Spleen (tissue), 11 donors: Measurements from ENCODE around the gene HMG20B. TPM values are rescaled to one million over a fixed set of nuclear protein-coding genes. Genes with fewer than 3 reads are reported as not detected.

Experiments
- DNase-seq: peaks from one replicate; pipeline ENCODE4 v3.0.0-alpha.2; 2020
- H3K27ac ChIP-seq, 8 donors: fragments of 200-600 bp; sonication (generic) in 7 of 8; 1 replicate in 4 of 8; 2 replicates in 4 of 8; pipeline versions ENCODE4 v1.5.0 to v1.8.0; 2016 to 2021; ENCODE audit warnings: inconsistent platforms in 4 of 8, mild to moderate bottlenecking in 4 of 8, moderate library complexity in 1 of 8
- H3K27me3 ChIP-seq, 7 donors: fragments of 200-600 bp; sonication (generic) in 6 of 7; replicated peaks in 1 of 7; 1 replicate in 4 of 7; 2 replicates in 3 of 7; pipeline versions ENCODE4 v1.5.0 to v1.8.0; 2016 to 2021; ENCODE audit warnings: inconsistent platforms in 3 of 7, mild to moderate bottlenecking in 1 of 7
- H3K36me3 ChIP-seq, 6 donors: fragments of 200-600 bp; sonication (generic) in 5 of 6; 1 replicate in 4 of 6; 2 replicates in 2 of 6; pipeline versions ENCODE4 v1.5.0 to v1.8.0; 2016 to 2021; ENCODE audit warnings: inconsistent platforms in 2 of 6
- H3K4me1 ChIP-seq, 6 donors: fragments of 200-600 bp; sonication (generic) in 5 of 6; 1 replicate in 3 of 6; 2 replicates in 3 of 6; pipeline versions ENCODE4 v1.5.0 to v1.8.0; 2016 to 2021; ENCODE audit warnings: inconsistent platforms in 3 of 6
- H3K4me3 ChIP-seq, 8 donors: fragments of 200-600 bp; sonication (generic) in 7 of 8; 1 replicate in 4 of 8; 2 replicates in 4 of 8; pipeline versions ENCODE4 v1.5.0 to v1.8.0; 2016 to 2021; ENCODE audit warnings: inconsistent platforms in 4 of 8, mild to moderate bottlenecking in 4 of 8, moderate library complexity in 2 of 8
- H3K9me3 ChIP-seq, 8 donors: fragments of 200-600 bp; sonication (generic) in 7 of 8; 1 replicate in 4 of 8; 2 replicates in 4 of 8; pipeline versions ENCODE4 v1.5.0 to v1.8.0; 2016 to 2021; ENCODE audit warnings: inconsistent platforms in 4 of 8
- POLR2A ChIP-seq, 3 donors: fragments of 450-650 bp; IDR thresholded peaks; one replicate each; pipeline ENCODE4 v1.5.1; 2017; ENCODE audit warnings: antibody characterized with exemption in 3 of 3, mild to moderate bottlenecking in 1 of 3
- POLR2AphosphoS5 ChIP-seq, 3 donors: sonication (generic); formaldehyde crosslinking; IDR thresholded peaks; one replicate each; pipeline ENCODE4 v1.5.1; 2017; ENCODE audit warnings: antibody characterized with exemption in 3 of 3
- WGBS, 5 donors: extraction: QIAGEN DNeasy Blood & Tissue Kit in 3 of 5; methylation state at CpG; one replicate each; pipeline versions ENCODE4 v1.1.5 to v1.1.7; 2013 to 2018; 5-methylcytosine and 5-hydroxymethylcytosine counted together
- intact Hi-C: fragments of 100-400 bp; cut with DNase I; formaldehyde crosslinking; loops from one replicate; pipeline ENCODE4 v1.15.0; 2023; ENCODE audit warnings: low total_unique reads
- polyA plus RNA-seq, 3 donors: library from polyadenylated mRNA; stranded (reverse); fragments of 200-250 nt; gene quantifications; one replicate each; pipeline ENCODE4 v1.2.1, GENCODE V29; 2013
- total RNA-seq, 7 donors: library from RNA; depleted of rRNA in 3 of 7; stranded (reverse); fragments of >200 nt in 3 of 7; fragmentation: NEBNext Ultra II Directional in 4 of 7; extraction: Animal tissue kit (Norgen Biotek cat#: 25700) in 4 of 7; gene quantifications; one replicate each; pipeline versions ENCODE4 v1.1.0 to v1.2.1, GENCODE V29; 2016 to 2021
- TF ChIP-seq, protein P1 (sequence below), 11 experiments: fragments of 200-600 bp in 7 of 11; fragments of 450-650 bp in 4 of 11; sonication (generic) in 4 of 11; IDR thresholded peaks in 8 of 11; conservative IDR thresholded peaks in 3 of 11; 1 replicate in 7 of 11; 2 replicates in 4 of 11; pipeline versions ENCODE4 v1.4.0 to v1.8.0; 2016 to 2021; ENCODE audit warnings: antibody characterized with exemption in 11 of 11, inconsistent platforms in 4 of 11, mild to moderate bottlenecking in 1 of 11
- donor health status: healthy with polysubstance abuse.
- donor health status: DM: no; HTN: no; CAD: no; lungs with moderate emphysema.
- donor health status: DM: no; HTN: no; CAD: no.
- donor health status: Bipolar disorder and iron deficiency.
- donor health status: healthy.
- donor health status: DM: no; HTN: no; CAD: no.
- donor health status: DM: yes; HTN: yes; CAD: no.

The HMG20B gene
- total and polyA plus RNA-seq, 10 donors = 49.4 to 82.2 (median 65.8) TPM

DNA sequence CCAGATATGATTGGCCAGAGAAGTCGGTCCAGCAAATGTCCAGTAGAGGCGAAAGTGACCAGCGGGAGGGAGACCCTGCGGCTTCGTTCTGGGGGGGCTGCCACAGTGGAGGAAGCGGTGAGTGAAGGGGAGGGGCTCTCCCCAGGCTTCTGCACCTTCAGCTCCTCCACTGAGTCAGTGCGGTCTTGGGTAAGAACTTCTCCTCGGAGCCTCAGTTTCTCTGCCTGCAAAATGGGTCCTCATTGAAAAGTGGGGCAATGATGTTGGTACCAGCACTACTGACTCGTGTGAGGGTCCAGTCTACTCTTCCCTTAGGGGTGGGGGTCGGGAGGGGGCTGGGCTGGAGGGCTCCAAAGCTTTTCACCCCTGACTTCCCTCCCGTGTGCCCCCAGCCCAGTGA is 16.7 kb downstream of the HMG20B start:
- TF ChIP-seq, protein P1, sequence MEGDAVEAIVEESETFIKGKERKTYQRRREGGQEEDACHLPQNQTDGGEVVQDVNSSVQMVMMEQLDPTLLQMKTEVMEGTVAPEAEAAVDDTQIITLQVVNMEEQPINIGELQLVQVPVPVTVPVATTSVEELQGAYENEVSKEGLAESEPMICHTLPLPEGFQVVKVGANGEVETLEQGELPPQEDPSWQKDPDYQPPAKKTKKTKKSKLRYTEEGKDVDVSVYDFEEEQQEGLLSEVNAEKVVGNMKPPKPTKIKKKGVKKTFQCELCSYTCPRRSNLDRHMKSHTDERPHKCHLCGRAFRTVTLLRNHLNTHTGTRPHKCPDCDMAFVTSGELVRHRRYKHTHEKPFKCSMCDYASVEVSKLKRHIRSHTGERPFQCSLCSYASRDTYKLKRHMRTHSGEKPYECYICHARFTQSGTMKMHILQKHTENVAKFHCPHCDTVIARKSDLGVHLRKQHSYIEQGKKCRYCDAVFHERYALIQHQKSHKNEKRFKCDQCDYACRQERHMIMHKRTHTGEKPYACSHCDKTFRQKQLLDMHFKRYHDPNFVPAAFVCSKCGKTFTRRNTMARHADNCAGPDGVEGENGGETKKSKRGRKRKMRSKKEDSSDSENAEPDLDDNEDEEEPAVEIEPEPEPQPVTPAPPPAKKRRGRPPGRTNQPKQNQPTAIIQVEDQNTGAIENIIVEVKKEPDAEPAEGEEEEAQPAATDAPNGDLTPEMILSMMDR (IDR thresholded peaks at IDR 0.05 in 8 of 11, conservative IDR thresholded peaks at IDR 0.05 in 3 of 11) = no peak
- TF ChIP-seq POLR2A (IDR thresholded peaks at IDR 0.05) (no peak), POLR2AphosphoS5 (IDR thresholded peaks at IDR 0.05) (no peak)
- Histone ChIP-seq H3K4me3 (no peak overlapping the region), H3K27ac (no peak overlapping the region), H3K36me3 (peaks cover 0 to 6% (median 0%) of the 10 kb centered on the region in 6 donors), H3K4me1 (peaks cover 0 to 22% (median 13%) of the 10 kb centered on the region in 6 donors), H3K9me3 (no peaks in the 10 kb centered on the region), H3K27me3 (peaks cover 0 to 24% (median 8%) of the 10 kb centered on the region in 7 donors)
- intact Hi-C loops = no loop called here
- DNase-seq = no peak
- WGBS, 5 donors = 80 to 92% (median 92%) methylated on average over 10 to 11 of the region's 11 CpGs

DNA sequence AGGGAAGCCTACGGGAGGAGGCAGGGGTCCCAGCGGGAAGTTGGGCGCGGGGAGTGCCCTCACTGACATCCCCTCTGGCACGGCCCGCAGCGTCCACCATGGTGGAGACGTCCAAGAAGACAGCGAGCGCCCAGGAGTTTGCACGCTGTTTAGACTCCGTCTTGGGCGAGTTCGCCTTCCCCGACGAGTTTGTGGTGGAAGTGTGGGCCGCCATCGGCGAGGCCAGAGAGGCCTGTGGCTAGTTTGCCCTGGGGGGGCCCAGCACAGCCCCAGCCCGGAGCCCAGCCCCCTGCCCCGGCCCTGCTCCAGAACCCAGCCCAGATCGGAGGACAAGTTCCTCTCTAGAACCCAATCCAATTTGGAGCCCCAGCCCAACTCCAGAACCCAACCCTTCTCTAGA is 17.2 kb downstream of the HMG20B start:
- Histone ChIP-seq H3K4me1 (peaks cover 0 to 21% (median 12%) of the 10 kb centered on the region in 6 donors), H3K9me3 (no peaks in the 10 kb centered on the region), H3K36me3 (peaks cover 0 to 6% (median 0%) of the 10 kb centered on the region in 6 donors), H3K27me3 (peaks cover 0 to 19% (median 8%) of the 10 kb centered on the region in 7 donors), H3K27ac (no peak overlapping the region), H3K4me3 (no peak overlapping the region)
- TF ChIP-seq, protein P1 (IDR thresholded peaks at IDR 0.05 in 8 of 11, conservative IDR thresholded peaks at IDR 0.05 in 3 of 11) = no peak
- TF ChIP-seq POLR2AphosphoS5 (IDR thresholded peaks at IDR 0.05) (no peak), POLR2A (IDR thresholded peaks at IDR 0.05) (no peak)
- intact Hi-C loops = no loop called here
- WGBS, 5 donors = 94 to 96% (median 95%) methylated on average over 15 to 22 of the region's 22 CpGs
- no peak for DNase-seq

DNA sequence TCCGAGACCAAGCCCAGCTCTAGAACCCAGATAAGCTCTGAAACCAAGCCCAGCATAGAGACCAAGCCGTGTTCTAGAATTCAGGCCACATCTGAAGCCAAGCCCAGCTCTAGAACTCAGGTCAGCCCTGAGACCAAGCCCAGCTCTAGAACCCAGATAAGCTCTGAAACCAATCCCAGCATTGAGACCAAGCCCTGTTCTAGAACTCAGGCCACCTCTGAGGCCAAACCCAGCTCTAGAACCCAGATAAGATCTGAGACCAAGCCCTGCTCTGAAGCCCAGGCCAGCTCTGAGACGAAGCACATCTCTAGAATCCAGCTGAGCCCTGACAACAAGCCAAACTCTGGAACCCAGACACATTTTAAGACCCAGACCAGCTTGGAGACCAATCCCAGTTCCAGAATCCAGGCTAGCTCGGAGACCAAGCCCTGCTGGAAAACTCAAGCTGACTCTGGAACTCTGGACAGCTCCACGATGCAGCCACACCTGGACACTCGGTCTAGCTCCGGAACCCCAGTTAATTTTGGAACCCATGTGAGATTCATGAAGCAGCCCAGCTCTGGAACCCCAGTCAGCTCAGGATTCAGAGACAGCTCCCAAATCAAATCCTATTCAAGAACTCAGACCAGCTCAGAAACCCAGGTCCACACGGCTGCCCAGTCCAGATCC is 18.4 kb downstream of the HMG20B start:
- intact Hi-C loops = no loop called here
- Histone ChIP-seq H3K4me3 (no peak overlapping the region), H3K27ac (no peak overlapping the region), H3K4me1 (peaks cover 0 to 9% (median 3%) of the 10 kb centered on the region in 6 donors), H3K9me3 (no peaks in the 10 kb centered on the region), H3K36me3 (peaks cover 0 to 15% (median 0%) of the 10 kb centered on the region in 6 donors), H3K27me3 (peaks cover 0 to 7% (median 0%) of the 10 kb centered on the region in 7 donors)
- TF ChIP-seq POLR2A (IDR thresholded peaks at IDR 0.05) = no peak
- no peak for TF ChIP-seq POLR2AphosphoS5 (IDR thresholded peaks at IDR 0.05)
- TF ChIP-seq, protein P1 (IDR thresholded peaks at IDR 0.05 in 8 of 11, conservative IDR thresholded peaks at IDR 0.05 in 3 of 11) = no peak
- WGBS, 5 donors = 86 to 96% (median 92%) methylated on average over 7 to 8 of the region's 8 CpGs
- no peak for DNase-seq

DNA sequence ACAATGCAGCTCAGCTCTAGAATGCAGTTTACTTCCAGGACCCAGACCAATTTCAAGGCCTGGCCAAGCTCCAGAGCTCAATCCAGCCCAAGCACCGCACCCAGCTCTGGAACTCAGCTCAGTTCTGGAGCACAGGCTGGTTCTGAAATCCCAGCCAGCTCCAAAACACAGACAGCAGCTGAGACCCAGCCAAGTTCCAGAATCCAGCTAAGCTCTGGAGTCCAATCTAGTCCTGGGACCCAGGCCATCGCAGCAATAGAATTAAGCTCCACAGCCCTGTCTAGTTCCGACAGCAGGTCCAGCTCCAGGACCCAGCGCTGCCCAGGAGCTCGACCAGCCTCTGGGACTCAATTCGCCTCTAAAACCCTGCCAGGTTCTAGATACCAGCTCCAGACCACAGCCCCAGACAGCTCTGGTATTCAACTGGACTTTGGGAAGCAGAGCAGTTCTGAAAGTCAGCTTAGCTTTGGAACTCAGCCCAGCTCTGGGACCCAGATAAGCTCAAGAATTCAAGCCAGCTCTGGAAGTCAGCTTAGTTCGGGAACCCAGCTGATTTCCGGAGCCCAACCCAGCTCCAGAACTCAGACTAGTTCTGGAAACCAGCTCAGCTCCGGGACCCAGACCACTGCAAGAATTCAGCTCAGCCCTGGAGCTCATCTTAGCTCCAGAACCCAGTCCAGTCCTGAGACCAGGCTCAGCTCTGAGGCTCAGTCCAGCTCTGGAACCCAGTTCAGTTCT is 19.3 kb downstream of the HMG20B start:
- Histone ChIP-seq H3K9me3 (no peaks in the 10 kb centered on the region), H3K27ac (no peak overlapping the region), H3K36me3 (peaks cover 0 to 16% (median 0%) of the 10 kb centered on the region in 6 donors), H3K4me1 (no peaks in the 10 kb centered on the region), H3K4me3 (no peak overlapping the region), H3K27me3 (no peaks in the 10 kb centered on the region)
- WGBS, 5 donors = 81 to 95% (median 90%) methylated on average over 7 to 9 of the region's 9 CpGs
- intact Hi-C loops = no loop called here
- TF ChIP-seq, protein P1 (IDR thresholded peaks at IDR 0.05 in 8 of 11, conservative IDR thresholded peaks at IDR 0.05 in 3 of 11) = no peak
- TF ChIP-seq POLR2AphosphoS5 (IDR thresholded peaks at IDR 0.05) (no peak), POLR2A (IDR thresholded peaks at IDR 0.05) (no peak)
- no peak for DNase-seq
